ENCODE data around the gene NEMP2. TPM values are rescaled to one million over a fixed set of nuclear protein-coding genes. Genes with fewer than 3 reads are reported as not detected.

NEMP2 gene
- polyA plus RNA-seq, 1 donor from 2014 or later: 1.1 TPM

DNA sequence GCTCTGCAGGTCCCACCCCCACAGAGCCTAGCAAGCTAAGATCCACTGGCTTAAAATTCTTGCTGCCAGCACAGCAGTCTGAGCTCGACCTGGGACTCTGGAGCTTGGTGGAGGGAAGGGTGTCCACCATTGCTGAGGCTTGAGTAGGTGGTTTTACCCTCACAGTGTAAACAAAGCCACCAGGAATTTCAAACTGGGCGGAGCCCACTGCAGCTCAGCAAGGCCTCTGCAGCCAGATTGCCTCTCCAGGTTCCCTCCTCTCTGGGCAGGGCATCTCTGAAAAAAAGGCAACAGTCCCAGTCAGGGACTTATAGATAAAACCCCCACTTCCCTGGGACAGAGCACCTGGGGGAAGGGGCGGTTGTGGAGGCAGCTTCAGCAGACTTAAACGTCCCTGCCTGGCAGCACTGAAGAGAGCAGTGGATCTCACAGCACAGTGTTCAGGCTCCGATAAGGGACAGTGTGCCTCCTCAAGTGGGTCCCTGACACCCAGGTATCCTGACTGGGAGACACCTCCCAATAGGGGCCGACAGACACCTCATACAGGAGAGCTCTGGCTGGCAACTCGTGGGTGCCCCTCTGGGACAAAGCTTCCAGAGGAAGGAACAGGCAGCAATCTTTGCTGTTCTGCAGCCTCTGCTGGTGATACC is 20.0 kb upstream of the NEMP2 start:
- no peak overlapping the region for H3K4me2 ChIP-seq (ENCODE audit: low read length)
- no peak overlapping the region for H2AFZ ChIP-seq (ENCODE audit: low read depth, low read length)
- no peaks in the 10 kb centered on the region for H3K36me3 ChIP-seq (ENCODE audit: insufficient read depth, low read length)
- H3K27me3 ChIP-seq (ENCODE audit: insufficient read depth, low read depth, low read length): no peaks in the 10 kb centered on the region
- H3K9ac ChIP-seq (ENCODE audit: low read length): no peak overlapping the region
- no peaks in the 10 kb centered on the region for H3F3A ChIP-seq (ENCODE audit: insufficient read depth, low read length, poor library complexity, severe bottlenecking)
- no peaks in the 10 kb centered on the region for H3K79me2 ChIP-seq (replicated peaks; ENCODE audit: insufficient read depth, low read length)
- H3K4me3 ChIP-seq (ENCODE audit: low read length): no peak overlapping the region
- H4K20me1 ChIP-seq (ENCODE audit: insufficient read depth): no peaks in the 10 kb centered on the region
- H3K27ac ChIP-seq (ENCODE audit: low read length): no peak overlapping the region
- H3K9me2 ChIP-seq (ENCODE audit: insufficient read depth, low read length): no peaks in the 10 kb centered on the region
- H3K9me3 ChIP-seq (ENCODE audit: low read length): no peaks in the 10 kb centered on the region
- TF ChIP-seq TAF1 (IDR thresholded peaks at IDR 0.05; ENCODE audit: low read depth) (no peak), POLR2AphosphoS5 (IDR thresholded peaks at IDR 0.05) (no peak), EP300 (conservative IDR thresholded peaks at IDR 0.05; ENCODE audit: poor library complexity, severe bottlenecking) (no peak), EZH2 (IDR thresholded peaks at IDR 0.05; ENCODE audit: borderline replicate concordance, insufficient read depth, low read length, poor library complexity, severe bottlenecking) (no peak), RAD21 (conservative IDR thresholded peaks at IDR 0.05) (no peak), CTCF (IDR thresholded peaks at IDR 0.05; ENCODE audit: poor library complexity, severe bottlenecking) (no peak), MXI1 (conservative IDR thresholded peaks at IDR 0.05; ENCODE audit: poor library complexity, severe bottlenecking) (no peak), SMC3 (conservative IDR thresholded peaks at IDR 0.05; ENCODE audit: poor library complexity) (no peak)
- TF ChIP-seq, protein P1, sequence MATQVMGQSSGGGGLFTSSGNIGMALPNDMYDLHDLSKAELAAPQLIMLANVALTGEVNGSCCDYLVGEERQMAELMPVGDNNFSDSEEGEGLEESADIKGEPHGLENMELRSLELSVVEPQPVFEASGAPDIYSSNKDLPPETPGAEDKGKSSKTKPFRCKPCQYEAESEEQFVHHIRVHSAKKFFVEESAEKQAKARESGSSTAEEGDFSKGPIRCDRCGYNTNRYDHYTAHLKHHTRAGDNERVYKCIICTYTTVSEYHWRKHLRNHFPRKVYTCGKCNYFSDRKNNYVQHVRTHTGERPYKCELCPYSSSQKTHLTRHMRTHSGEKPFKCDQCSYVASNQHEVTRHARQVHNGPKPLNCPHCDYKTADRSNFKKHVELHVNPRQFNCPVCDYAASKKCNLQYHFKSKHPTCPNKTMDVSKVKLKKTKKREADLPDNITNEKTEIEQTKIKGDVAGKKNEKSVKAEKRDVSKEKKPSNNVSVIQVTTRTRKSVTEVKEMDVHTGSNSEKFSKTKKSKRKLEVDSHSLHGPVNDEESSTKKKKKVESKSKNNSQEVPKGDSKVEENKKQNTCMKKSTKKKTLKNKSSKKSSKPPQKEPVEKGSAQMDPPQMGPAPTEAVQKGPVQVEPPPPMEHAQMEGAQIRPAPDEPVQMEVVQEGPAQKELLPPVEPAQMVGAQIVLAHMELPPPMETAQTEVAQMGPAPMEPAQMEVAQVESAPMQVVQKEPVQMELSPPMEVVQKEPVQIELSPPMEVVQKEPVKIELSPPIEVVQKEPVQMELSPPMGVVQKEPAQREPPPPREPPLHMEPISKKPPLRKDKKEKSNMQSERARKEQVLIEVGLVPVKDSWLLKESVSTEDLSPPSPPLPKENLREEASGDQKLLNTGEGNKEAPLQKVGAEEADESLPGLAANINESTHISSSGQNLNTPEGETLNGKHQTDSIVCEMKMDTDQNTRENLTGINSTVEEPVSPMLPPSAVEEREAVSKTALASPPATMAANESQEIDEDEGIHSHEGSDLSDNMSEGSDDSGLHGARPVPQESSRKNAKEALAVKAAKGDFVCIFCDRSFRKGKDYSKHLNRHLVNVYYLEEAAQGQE (IDR thresholded peaks at IDR 0.05; ENCODE audit: borderline replicate concordance): no peak

- H3K27me3 ChIP-seq (ENCODE audit: insufficient read depth, low read depth, low read length): no peaks in the 10 kb centered on the region
- peak overlapping the region; percentile 14 for H3K27ac ChIP-seq (ENCODE audit: low read length)
- no peaks in the 10 kb centered on the region for H4K20me1 ChIP-seq (ENCODE audit: insufficient read depth)
- no peak overlapping the region for H3K4me3 ChIP-seq (ENCODE audit: low read length)
- no peaks in the 10 kb centered on the region for H3K9me3 ChIP-seq (ENCODE audit: low read length)
- no peak overlapping the region for H3K9ac ChIP-seq (ENCODE audit: low read length)
- TF ChIP-seq EP300 (conservative IDR thresholded peaks at IDR 0.05; ENCODE audit: poor library complexity, severe bottlenecking) (peak; percentile 70), POLR2AphosphoS5 (IDR thresholded peaks at IDR 0.05) (peak; percentile 36), EZH2 (IDR thresholded peaks at IDR 0.05; ENCODE audit: borderline replicate concordance, insufficient read depth, low read length, poor library complexity, severe bottlenecking) (no peak)
- no peaks in the 10 kb centered on the region for H3K9me2 ChIP-seq (ENCODE audit: insufficient read depth, low read length)
- H2AFZ ChIP-seq (ENCODE audit: low read depth, low read length): no peak overlapping the region
- H3F3A ChIP-seq (ENCODE audit: insufficient read depth, low read length, poor library complexity, severe bottlenecking): no peaks in the 10 kb centered on the region
- H3K36me3 ChIP-seq (ENCODE audit: insufficient read depth, low read length): no peaks in the 10 kb centered on the region
- H3K4me2 ChIP-seq (ENCODE audit: low read length): no peak overlapping the region
- H3K79me2 ChIP-seq (replicated peaks; ENCODE audit: insufficient read depth, low read length): no peaks in the 10 kb centered on the region
These were observed 18.7 kb upstream of the NEMP2 start for GRCh38 chr2:190553254-190553653.
